Fibroblast of lung (primary cell): ENCODE data around the gene PLSCR4. TPM values are rescaled to one million over a fixed set of nuclear protein-coding genes. Genes with fewer than 3 reads are reported as not detected.

Experiments used
- DNase-seq, 2 donors: peaks; one replicate each; pipeline versions ENCODE4 v3.0.0 to v3.0.0-alpha.2; 2010; ENCODE audit warnings: low read depth in 2 of 2
- H2AFZ ChIP-seq: 2 replicates; pipeline ENCODE4 v1.5.1; 2012; ENCODE audit warnings: low read length, control low read depth, inconsistent platforms
- H3K27ac ChIP-seq: 2 replicates; pipeline ENCODE4 v1.5.1; 2011; ENCODE audit warnings: low read length, control low read depth; ENCODE audit not compliant: insufficient read depth
- H3K27me3 ChIP-seq: 2 replicates; pipeline ENCODE4 v1.5.1; 2011; ENCODE audit warnings: mild to moderate bottlenecking, low read length; ENCODE audit not compliant: control insufficient read depth, insufficient read depth
- H3K36me3 ChIP-seq: 2 replicates; pipeline ENCODE4 v1.5.1; 2011; ENCODE audit warnings: low read length; ENCODE audit not compliant: control insufficient read depth, insufficient read depth
- H3K4me1 ChIP-seq: 2 replicates; pipeline ENCODE4 v1.5.1; 2011; ENCODE audit warnings: low read length; ENCODE audit not compliant: control insufficient read depth, insufficient read depth; ENCODE audit errors: extremely low read depth
- H3K4me2 ChIP-seq: 2 replicates; pipeline ENCODE4 v1.5.1; 2011; ENCODE audit warnings: low read length, control low read depth; ENCODE audit not compliant: insufficient read depth; ENCODE audit errors: extremely low read depth
- H3K4me3 ChIP-seq, 4 experiments: fragments of 200-600 bp in 1 of 4; sonication (generic) in 1 of 4; replicated peaks in 1 of 4; 2 replicates each; pipeline ENCODE4 v1.5.1; 2011 to 2016; ENCODE audit warnings: low read length in 4 of 4, low read depth in 3 of 4, mild to moderate bottlenecking in 3 of 4, control low read depth in 2 of 4, inconsistent platforms in 1 of 4, mixed read lengths in 1 of 4; ENCODE audit not compliant: insufficient read depth in 1 of 4; ENCODE audit errors: control extremely low read depth in 1 of 4
- H3K79me2 ChIP-seq: 2 replicates; pipeline ENCODE4 v1.5.1; 2012; ENCODE audit warnings: mild to moderate bottlenecking, low read length, inconsistent platforms; ENCODE audit not compliant: control insufficient read depth, insufficient read depth
- H3K9ac ChIP-seq: 2 replicates; pipeline ENCODE4 v1.5.1; 2011; ENCODE audit warnings: mild to moderate bottlenecking, low read length, control low read depth; ENCODE audit not compliant: insufficient read depth
- H3K9me3 ChIP-seq: 2 replicates; pipeline ENCODE4 v1.5.1; 2012; ENCODE audit warnings: low read depth, low read length; ENCODE audit not compliant: control insufficient read depth, insufficient read depth
- H4K20me1 ChIP-seq: 2 replicates; pipeline ENCODE4 v1.5.1; 2011; ENCODE audit warnings: low read length; ENCODE audit not compliant: control insufficient read depth, insufficient read depth; ENCODE audit errors: extremely low read depth
- CTCF ChIP-seq, 2 donors: IDR thresholded peaks in 1 of 2; conservative IDR thresholded peaks in 1 of 2; 1 replicate in 1 of 2; 2 replicates in 1 of 2; pipeline ENCODE4 v1.5.1; 2011 to 2012; ENCODE audit warnings: low read length in 2 of 2, control low read depth in 1 of 2, inconsistent platforms in 1 of 2, low read depth in 1 of 2, mild to moderate bottlenecking in 1 of 2
- EZH2 ChIP-seq: IDR thresholded peaks from 2 replicates; pipeline ENCODE4 v1.5.1; 2012; ENCODE audit warnings: low read length, control low read depth, mild to moderate bottlenecking; ENCODE audit errors: missing control alignments
- polyA plus RNA-seq, 2 donors: library from polyadenylated mRNA; depleted of rRNA in 1 of 2; stranded (reverse) in 1 of 2; unstranded in 1 of 2; fragments of >200 nt; gene quantifications; 2 replicates each; pipeline ENCODE4 v1.2.1, GENCODE V29; 2011 to 2012; ENCODE audit warnings: missing spikeins in 1 of 2
- total RNA-seq: library from RNA; depleted of rRNA; stranded (reverse); fragments of >200 nt; gene quantifications from 2 replicates; pipeline ENCODE4 v1.2.1, GENCODE V29; 2014

The PLSCR4 gene
- total and polyA plus RNA-seq, 2 donors (not counting 1 experiment from before 2014, with no cell fraction given): 36.7 to 57.6 TPM

GRCh38 chr3:146241523-146242240 is 9.2 kb downstream of the PLSCR4 start:
- Histone ChIP-seq H3K27ac (peak overlapping the region; percentile 59), H2AFZ (no peak overlapping the region), H3K79me2 (peaks cover 3% of the 10 kb centered on the region), H4K20me1 (no peaks in the 10 kb centered on the region), H3K4me1 (no peaks in the 10 kb centered on the region), H3K27me3 (no peaks in the 10 kb centered on the region), H3K9ac (no peak overlapping the region), H3K36me3 (no peaks in the 10 kb centered on the region), H3K9me3 (no peaks in the 10 kb centered on the region), H3K4me3 (peak overlapping the region in 1 of 4 experiments; percentile 1), H3K4me2 (peak overlapping the region; percentile 2)
- TF ChIP-seq EZH2 (no peak), CTCF (conservative IDR thresholded peaks at IDR 0.05 in 1 of 2, IDR thresholded peaks at IDR 0.05 in 1 of 2; ENCODE audit: low read depth in 1 of 2, low read length in 2 of 2) (no peak)
- DNase-seq: peak; percentile 59 to 84

- no peaks in the 10 kb centered on the region for H3K9me3 ChIP-seq
- no peaks in the 10 kb centered on the region for H3K27me3 ChIP-seq
- H3K4me2 ChIP-seq: no peak overlapping the region
- H4K20me1 ChIP-seq: no peaks in the 10 kb centered on the region
- no peak overlapping the region for H2AFZ ChIP-seq
- no peak overlapping the region for H3K27ac ChIP-seq
- H3K4me1 ChIP-seq: no peaks in the 10 kb centered on the region
- no peak overlapping the region for H3K9ac ChIP-seq
- H3K4me3 ChIP-seq: no peak overlapping the region
- no peaks in the 10 kb centered on the region for H3K36me3 ChIP-seq
- H3K79me2 ChIP-seq: no peaks in the 10 kb centered on the region
- no peak for TF ChIP-seq CTCF (conservative IDR thresholded peaks at IDR 0.05 in 1 of 2, IDR thresholded peaks at IDR 0.05 in 1 of 2; ENCODE audit: low read depth in 1 of 2, low read length in 2 of 2)
- no peak for TF ChIP-seq EZH2
- DNase-seq: no peak
These were observed 17.4 kb downstream of the PLSCR4 start for GRCh38 chr3:146233487-146233886.

GRCh38 chr3:146227486-146227885 is 23.4 kb downstream of the PLSCR4 start:
- Histone ChIP-seq H2AFZ (no peak overlapping the region), H3K79me2 (no peaks in the 10 kb centered on the region), H3K9ac (no peak overlapping the region), H3K36me3 (no peaks in the 10 kb centered on the region), H3K4me3 (no peak overlapping the region), H3K4me2 (no peak overlapping the region), H3K27me3 (no peaks in the 10 kb centered on the region), H3K9me3 (no peaks in the 10 kb centered on the region), H4K20me1 (no peaks in the 10 kb centered on the region), H3K27ac (no peak overlapping the region), H3K4me1 (peaks cover 3% of the 10 kb centered on the region)
- no peak for TF ChIP-seq EZH2
- TF ChIP-seq CTCF (conservative IDR thresholded peaks at IDR 0.05 in 1 of 2, IDR thresholded peaks at IDR 0.05 in 1 of 2; ENCODE audit: low read depth in 1 of 2, low read length in 2 of 2): no peak
- no peak for DNase-seq
